HFFc6 (cell line): ENCODE measurements around the gene TRIM38. TPM values are rescaled to one million over a fixed set of nuclear protein-coding genes. Genes with fewer than 3 reads are reported as not detected.

Experiments used
- DNase-seq: peaks from one replicate; pipeline ENCODE4 v3.0.0-alpha.2; 2018
- H3K27ac Mint-ChIP-seq: 2 replicates; pipeline ENCODE4 v1.8.0; 2020; ENCODE audit warnings: mild to moderate bottlenecking, mixed read lengths
- H3K27me3 Mint-ChIP-seq: 2 replicates; pipeline ENCODE4 v1.8.0; 2021; ENCODE audit warnings: mild to moderate bottlenecking, moderate library complexity, mixed read lengths; ENCODE audit not compliant: insufficient read depth
- H3K36me3 Mint-ChIP-seq: 2 replicates; pipeline ENCODE4 v1.8.0; 2021; ENCODE audit warnings: low read depth, mixed read lengths
- H3K4me1 Mint-ChIP-seq: 2 replicates; pipeline ENCODE4 v1.8.0; 2020; ENCODE audit warnings: low read depth, mixed read lengths
- H3K4me3 Mint-ChIP-seq: 2 replicates; pipeline ENCODE4 v1.8.0; 2020; ENCODE audit warnings: mild to moderate bottlenecking, moderate library complexity, mixed read lengths
- H3K9me3 Mint-ChIP-seq: 2 replicates; pipeline ENCODE4 v1.8.0; 2020; ENCODE audit warnings: mild to moderate bottlenecking, mixed read lengths
- CTCF ChIP-seq: fragments of 200-600 bp; sonication (generic); IDR thresholded peaks from 2 replicates; pipeline ENCODE4 v1.5.0; 2021; ENCODE audit warnings: antibody characterized with exemption, mild to moderate bottlenecking
- total RNA-seq, 6 experiments: library from RNA; stranded (reverse); fragmentation: NEBNext Ultra II Directional; extraction: Animal tissue kit (Norgen Biotek cat#: 25700); gene quantifications; 2 replicates in 1 of 6; 3 replicates in 5 of 6; pipeline ENCODE4 v1.2.3, GENCODE V29; 2021

Gene TRIM38
- total RNA-seq, 6 experiments from 2014 or later = 5.4 to 7.5 (median 6.8) TPM

- Mint-ChIP-seq H3K27me3 (peaks cover 3% of the 10 kb centered on the region), H3K36me3 (no peaks in the 10 kb centered on the region), H3K4me1 (no peaks in the 10 kb centered on the region), H3K27ac (no peak overlapping the region), H3K9me3 (no peaks in the 10 kb centered on the region), H3K4me3 (no peak overlapping the region)
- TF ChIP-seq CTCF = no peak
- peak; percentile 3 for DNase-seq
Measured at GRCh38 chr6:25934735-25935313, 27.8 kb upstream of the TRIM38 start.

- peaks cover 5% of the 10 kb centered on the region for H3K27me3 Mint-ChIP-seq
- H3K4me3 Mint-ChIP-seq = no peak overlapping the region
- no peak for TF ChIP-seq CTCF
- no peaks in the 10 kb centered on the region for H3K9me3 Mint-ChIP-seq
- no peak for DNase-seq
- no peaks in the 10 kb centered on the region for H3K4me1 Mint-ChIP-seq
- H3K27ac Mint-ChIP-seq = no peak overlapping the region
- H3K36me3 Mint-ChIP-seq = no peaks in the 10 kb centered on the region
Measured at GRCh38 chr6:25935953-25936352, 26.6 kb upstream of the TRIM38 start.

- H3K27ac Mint-ChIP-seq = no peak overlapping the region
- peaks cover 5% of the 10 kb centered on the region for H3K27me3 Mint-ChIP-seq
- no peak for TF ChIP-seq CTCF
- DNase-seq = no peak
- no peaks in the 10 kb centered on the region for H3K4me1 Mint-ChIP-seq
- H3K9me3 Mint-ChIP-seq = no peaks in the 10 kb centered on the region
- H3K4me3 Mint-ChIP-seq = no peak overlapping the region
- H3K36me3 Mint-ChIP-seq = no peaks in the 10 kb centered on the region
Measured at GRCh38 chr6:25939593-25939992, 23.0 kb upstream of the TRIM38 start.

GRCh38 chr6:25942561-25943147, 19.9 kb upstream of the TRIM38 start:
- H3K27ac Mint-ChIP-seq = no peak overlapping the region
- no peaks in the 10 kb centered on the region for H3K9me3 Mint-ChIP-seq
- peaks cover 8% of the 10 kb centered on the region for H3K27me3 Mint-ChIP-seq
- peak; percentile 35 for DNase-seq
- peak; percentile 65 for TF ChIP-seq CTCF
- no peaks in the 10 kb centered on the region for H3K36me3 Mint-ChIP-seq
- H3K4me1 Mint-ChIP-seq = no peaks in the 10 kb centered on the region; the same call in 1 of the 2 replicates
- no peak overlapping the region for H3K4me3 Mint-ChIP-seq

GRCh38 chr6:25943887-25944286, 18.7 kb upstream of the TRIM38 start:
- Mint-ChIP-seq H3K27me3 (peaks cover 6% of the 10 kb centered on the region; the same call in 1 of the 2 replicates), H3K9me3 (no peaks in the 10 kb centered on the region), H3K4me1 (no peaks in the 10 kb centered on the region; the same call in 1 of the 2 replicates), H3K36me3 (no peaks in the 10 kb centered on the region), H3K4me3 (no peak overlapping the region), H3K27ac (no peak overlapping the region)
- DNase-seq = no peak
- no peak for TF ChIP-seq CTCF
